ENCODE measurements around the gene CACNA1D. TPM values are rescaled to one million over a fixed set of nuclear protein-coding genes. Genes with fewer than 3 reads are reported as not detected.

CACNA1D gene
- total RNA-seq, 2 experiments from 2014 or later: 0.31 to 0.32 TPM

DNA sequence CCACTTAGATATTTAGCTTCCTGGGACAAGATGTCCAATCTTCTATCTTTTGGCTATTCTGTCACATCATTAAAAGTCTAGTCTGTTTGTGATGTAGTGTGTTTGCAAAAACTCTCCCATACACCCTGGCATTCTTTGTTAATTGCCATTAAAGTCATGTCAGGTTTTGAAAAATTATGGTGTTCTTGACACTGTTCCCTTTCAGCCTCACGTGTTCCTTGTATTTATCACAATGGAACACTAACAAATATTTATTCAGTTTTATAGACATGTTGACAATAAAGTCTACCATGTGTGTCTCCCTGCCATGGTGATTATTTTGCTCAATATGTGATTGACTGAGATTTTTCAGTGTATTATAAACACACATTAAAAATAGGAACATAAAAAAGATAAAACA lies 9.4 kb upstream of the CACNA1D start:
- Mint-ChIP-seq H3K27me3 (ENCODE audit: low read depth) (peaks cover 20% of the 10 kb centered on the region), H3K36me3 (ENCODE audit: low read depth) (no peaks in the 10 kb centered on the region), H3K27ac (no peak overlapping the region), H3K4me3 (no peak overlapping the region), H3K4me1 (ENCODE audit: low read depth) (no peaks in the 10 kb centered on the region), H3K9me3 (ENCODE audit: insufficient read depth) (no peaks in the 10 kb centered on the region)
- ChIA-PET POLR2A (no interaction called here), CTCF (no interaction called here)
- DNase-seq (no peak), ATAC-seq (no peak)

DNA sequence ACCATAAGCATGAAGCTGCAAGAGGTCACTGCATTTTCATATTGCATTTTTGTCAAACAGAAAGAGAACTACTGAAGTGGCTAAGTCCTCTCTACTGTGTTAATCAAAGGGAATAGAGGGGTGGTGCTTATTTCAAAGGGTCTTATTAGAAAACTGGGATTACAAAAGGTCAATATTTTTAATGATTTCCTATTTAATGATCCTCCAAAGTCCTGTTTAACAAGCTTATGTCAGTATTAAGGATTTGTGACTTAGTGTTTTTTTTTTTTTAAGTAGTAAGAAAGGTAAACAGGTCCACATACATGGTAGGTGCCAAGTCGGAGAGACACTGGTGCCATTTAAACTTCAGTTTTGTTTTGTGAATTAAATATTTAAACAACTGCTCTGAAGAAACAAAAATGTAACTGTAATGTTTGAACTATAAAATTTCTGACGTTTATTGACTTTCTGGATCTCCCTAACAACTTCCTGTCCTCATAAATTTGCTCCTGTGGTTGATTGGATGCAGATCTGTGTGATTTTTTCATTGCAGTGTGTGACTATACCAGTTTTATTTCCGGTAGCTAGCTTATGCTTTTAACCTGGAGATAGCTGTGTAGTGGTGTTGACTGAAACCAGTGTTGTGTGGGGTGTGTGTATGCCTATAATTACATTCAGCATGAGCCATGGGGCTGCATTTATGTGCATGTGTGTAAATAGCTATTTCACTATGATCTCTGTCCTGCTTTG lies 8.6 kb upstream of the CACNA1D start:
- Mint-ChIP-seq H3K9me3 (ENCODE audit: insufficient read depth) (no peaks in the 10 kb centered on the region), H3K36me3 (ENCODE audit: low read depth) (no peaks in the 10 kb centered on the region), H3K27ac (no peak overlapping the region), H3K27me3 (ENCODE audit: low read depth) (peaks cover 24% of the 10 kb centered on the region), H3K4me3 (no peak overlapping the region), H3K4me1 (ENCODE audit: low read depth) (no peaks in the 10 kb centered on the region)
- DNase-seq: no peak
- POLR2A ChIA-PET: no interaction called here
- CTCF ChIA-PET: no interaction called here
- ATAC-seq: no peak

DNA sequence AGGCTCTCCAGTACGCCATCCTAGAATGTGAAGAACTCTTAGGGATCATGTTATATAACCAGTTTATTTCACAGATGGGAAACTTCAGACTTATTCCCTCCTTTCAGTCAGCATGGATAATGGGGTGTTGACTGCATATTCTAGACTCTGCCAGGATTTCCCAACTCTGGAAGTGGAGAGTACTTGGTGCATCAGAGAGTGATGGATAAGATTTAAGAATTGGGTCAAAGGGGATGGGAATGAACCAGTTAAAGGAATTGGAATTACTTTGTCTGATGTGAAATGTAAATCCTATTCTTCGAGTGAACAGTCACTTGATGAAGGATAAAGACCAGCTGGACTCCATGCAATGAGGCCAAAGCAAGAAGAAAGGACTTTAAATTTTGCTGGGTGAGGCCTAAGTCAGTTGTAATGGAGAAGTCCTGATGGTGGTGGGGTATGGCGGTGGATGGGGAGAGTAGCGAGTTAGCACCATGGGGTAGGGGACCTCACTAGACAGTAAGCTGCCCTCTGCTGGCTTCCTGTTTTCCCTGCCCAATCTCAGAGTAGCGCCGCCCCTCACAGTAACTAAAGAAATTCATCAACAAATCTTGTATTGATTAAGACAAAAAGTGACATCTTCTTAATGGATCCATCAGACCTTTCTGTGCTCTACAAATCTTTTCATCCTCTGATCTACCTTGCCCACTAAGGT lies 7.3 kb upstream of the CACNA1D start:
- ATAC-seq: no peak
- no peak overlapping the region for H3K4me3 Mint-ChIP-seq
- ChIA-PET CTCF (no interaction called here), POLR2A (no interaction called here)
- H3K27me3 Mint-ChIP-seq (ENCODE audit: low read depth): peaks cover 32% of the 10 kb centered on the region
- no peaks in the 10 kb centered on the region for H3K36me3 Mint-ChIP-seq (ENCODE audit: low read depth)
- no peaks in the 10 kb centered on the region for H3K4me1 Mint-ChIP-seq (ENCODE audit: low read depth)
- no peak for DNase-seq
- H3K9me3 Mint-ChIP-seq (ENCODE audit: insufficient read depth): no peaks in the 10 kb centered on the region
- no peak overlapping the region for H3K27ac Mint-ChIP-seq

DNA sequence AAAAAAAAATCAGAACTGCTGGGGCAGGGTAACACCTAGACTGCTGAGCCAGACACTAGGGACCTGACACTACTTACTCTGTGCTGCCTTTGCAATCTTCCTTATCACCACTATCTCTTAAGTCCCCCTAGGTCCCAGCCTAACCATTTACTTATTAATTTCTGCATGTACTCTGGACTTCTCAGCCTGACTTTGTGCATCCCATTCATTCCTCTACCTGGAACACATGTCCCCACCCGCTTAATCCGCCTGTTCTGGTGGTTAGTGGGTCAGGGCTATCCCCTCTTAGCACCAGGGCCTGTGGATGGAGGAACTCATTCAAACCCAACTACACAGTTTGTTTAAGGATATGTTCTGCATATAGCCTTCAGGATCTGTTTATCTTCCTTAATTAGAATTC lies 5.0 kb upstream of the CACNA1D start:
- ATAC-seq: no peak
- H3K4me3 Mint-ChIP-seq: no peak overlapping the region
- CTCF ChIA-PET: no interaction called here
- peaks cover 40% of the 10 kb centered on the region for H3K27me3 Mint-ChIP-seq (ENCODE audit: low read depth)
- POLR2A ChIA-PET: no interaction called here
- H3K9me3 Mint-ChIP-seq (ENCODE audit: insufficient read depth): no peaks in the 10 kb centered on the region
- peaks cover 3% of the 10 kb centered on the region for H3K4me1 Mint-ChIP-seq (ENCODE audit: low read depth)
- peaks cover 2% of the 10 kb centered on the region for H3K36me3 Mint-ChIP-seq (ENCODE audit: low read depth)
- no peak for DNase-seq
- no peak overlapping the region for H3K27ac Mint-ChIP-seq

DNA sequence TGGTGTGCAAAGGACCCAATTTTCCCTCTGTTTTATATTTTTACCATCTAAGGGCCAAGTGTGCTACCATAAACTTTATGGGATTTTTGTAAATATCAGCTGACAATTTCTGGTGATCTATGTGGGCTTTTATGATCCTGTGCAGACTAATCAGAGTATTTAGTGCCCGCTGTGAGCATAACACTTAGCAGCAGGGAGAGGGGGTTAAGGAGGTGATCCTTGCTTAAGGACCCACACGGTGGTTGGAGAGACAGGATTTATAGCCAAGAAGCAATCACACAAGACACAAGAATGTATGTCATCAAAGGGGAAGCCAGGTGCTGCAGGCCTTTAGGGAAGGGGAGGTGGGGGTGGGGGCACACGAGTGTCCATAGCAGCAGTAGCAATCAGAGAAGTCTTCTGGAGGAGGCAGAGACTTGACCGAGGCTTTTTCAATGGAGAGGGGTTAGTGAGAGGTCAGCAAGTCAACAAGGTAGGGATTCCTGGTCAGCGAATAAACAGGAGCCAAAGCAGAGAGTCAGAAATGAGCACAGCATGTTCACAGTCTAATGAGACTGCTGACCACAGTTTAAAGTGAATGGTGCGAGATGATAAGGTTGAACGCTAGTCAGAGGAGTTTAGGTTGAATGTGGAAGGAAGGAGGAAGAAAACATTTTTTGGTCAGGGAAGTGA lies 4.5 kb upstream of the CACNA1D start:
- ATAC-seq (no peak), DNase-seq (no peak)
- ChIA-PET CTCF (no interaction called here), POLR2A (no interaction called here)
- no peak overlapping the region for H3K27ac Mint-ChIP-seq
- H3K9me3 Mint-ChIP-seq (ENCODE audit: insufficient read depth): no peaks in the 10 kb centered on the region
- peaks cover 4% of the 10 kb centered on the region for H3K4me1 Mint-ChIP-seq (ENCODE audit: low read depth)
- no peak overlapping the region for H3K4me3 Mint-ChIP-seq
- H3K36me3 Mint-ChIP-seq (ENCODE audit: low read depth): peaks cover 2% of the 10 kb centered on the region
- peaks cover 39% of the 10 kb centered on the region for H3K27me3 Mint-ChIP-seq (ENCODE audit: low read depth)

DNA sequence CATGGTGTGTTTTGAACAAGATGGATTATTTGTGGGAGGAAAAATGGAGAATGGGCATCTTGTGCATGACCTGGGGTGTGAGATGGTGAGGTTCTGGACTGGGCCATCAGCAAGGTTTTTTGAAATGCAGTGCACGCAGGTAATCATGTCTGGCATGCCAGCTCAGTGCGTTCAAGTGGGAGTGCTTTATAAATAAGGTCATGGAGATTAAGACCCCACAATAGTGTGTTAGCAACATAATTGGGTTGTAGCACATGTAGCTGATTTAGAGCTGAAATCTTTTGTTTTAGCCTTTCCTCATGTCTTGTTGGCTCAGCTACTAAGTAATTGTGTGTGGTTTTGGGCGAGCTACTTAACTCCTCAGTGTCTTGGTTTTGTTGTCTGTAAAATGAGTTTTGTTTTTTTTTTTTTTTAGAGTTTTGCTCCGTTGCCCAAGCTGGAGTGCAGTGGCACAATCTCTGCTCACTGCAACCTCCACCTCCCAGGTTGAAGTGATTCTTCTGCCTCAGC lies 3.9 kb upstream of the CACNA1D start:
- no peak for DNase-seq
- Mint-ChIP-seq H3K27me3 (ENCODE audit: low read depth) (peaks cover 45% of the 10 kb centered on the region), H3K4me1 (ENCODE audit: low read depth) (peaks cover 6% of the 10 kb centered on the region), H3K36me3 (ENCODE audit: low read depth) (peaks cover 2% of the 10 kb centered on the region), H3K27ac (no peak overlapping the region), H3K9me3 (ENCODE audit: insufficient read depth) (no peaks in the 10 kb centered on the region), H3K4me3 (no peak overlapping the region)
- ChIA-PET CTCF (no interaction called here), POLR2A (no interaction called here)
- no peak for ATAC-seq

DNA sequence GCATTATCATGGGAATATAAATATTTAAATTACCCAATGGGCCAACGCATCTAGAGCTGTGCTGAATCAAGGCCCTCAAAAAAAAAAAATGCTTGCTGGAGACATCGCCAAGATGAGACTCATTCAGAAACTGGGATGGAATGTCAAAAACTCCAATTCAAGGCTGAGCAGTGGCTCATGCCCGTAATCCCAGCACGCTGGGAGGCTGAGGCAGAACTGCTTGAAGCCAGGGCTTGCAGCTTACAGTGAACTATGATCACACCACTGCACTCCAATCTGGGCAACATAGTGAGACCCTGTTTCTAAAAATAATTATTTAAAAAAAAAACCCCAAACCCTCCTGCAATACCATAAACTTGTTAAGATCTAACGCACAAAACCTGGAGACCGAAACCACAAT lies 3.1 kb upstream of the CACNA1D start:
- ChIA-PET CTCF (no interaction called here), POLR2A (no interaction called here)
- Mint-ChIP-seq H3K27me3 (ENCODE audit: low read depth) (peaks cover 48% of the 10 kb centered on the region), H3K36me3 (ENCODE audit: low read depth) (peaks cover 2% of the 10 kb centered on the region), H3K4me3 (no peak overlapping the region), H3K27ac (no peak overlapping the region), H3K9me3 (ENCODE audit: insufficient read depth) (no peaks in the 10 kb centered on the region), H3K4me1 (ENCODE audit: low read depth) (peaks cover 9% of the 10 kb centered on the region)
- ATAC-seq (no peak), DNase-seq (no peak)

DNA sequence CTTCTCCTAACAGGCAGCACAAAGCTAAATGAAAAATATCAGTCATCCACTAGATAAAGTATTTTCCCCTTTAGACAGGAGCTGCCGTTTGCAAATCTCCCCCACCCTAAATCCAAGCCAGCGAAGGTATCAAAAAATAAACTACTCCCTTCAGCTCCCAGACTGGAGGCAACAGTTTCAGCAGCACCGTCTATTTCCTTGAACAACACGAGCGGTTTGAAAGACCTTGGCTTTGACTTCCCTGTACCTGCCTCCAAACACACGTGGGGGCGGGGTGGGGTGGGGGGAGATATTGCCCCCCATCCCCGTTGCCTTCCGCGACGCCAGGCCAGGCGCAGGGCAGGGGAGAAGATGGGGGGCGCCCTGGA lies 832 bp upstream of the CACNA1D start:
- Mint-ChIP-seq H3K27me3 (ENCODE audit: low read depth) (peaks cover 65% of the 10 kb centered on the region), H3K36me3 (ENCODE audit: low read depth) (peaks cover 2% of the 10 kb centered on the region), H3K27ac (no peak overlapping the region), H3K9me3 (ENCODE audit: insufficient read depth) (no peaks in the 10 kb centered on the region), H3K4me1 (ENCODE audit: low read depth) (peaks cover 9% of the 10 kb centered on the region), H3K4me3 (no peak overlapping the region)
- ATAC-seq (no peak), DNase-seq (no peak)
- POLR2A ChIA-PET: no interaction called here
- CTCF ChIA-PET: no interaction called here

DNA sequence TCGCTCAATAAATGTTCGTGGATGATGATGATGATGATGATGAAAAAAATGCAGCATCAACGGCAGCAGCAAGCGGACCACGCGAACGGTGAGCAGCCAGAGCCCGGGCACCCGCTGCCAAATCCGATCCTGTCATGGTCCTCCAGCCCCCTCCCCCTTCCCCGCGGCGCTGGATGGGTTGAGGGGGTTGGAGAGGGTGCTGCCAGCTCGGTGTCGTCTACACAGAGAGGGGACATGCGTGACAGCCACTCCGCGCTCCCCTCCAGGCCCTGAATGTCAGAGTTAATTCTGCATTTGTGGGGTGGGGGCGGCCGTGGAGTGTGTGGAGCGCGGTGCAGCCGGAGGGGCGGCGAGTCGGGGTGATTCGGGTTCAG lies 722 bp downstream of the CACNA1D start:
- DNase-seq (no peak), ATAC-seq (no peak)
- H3K36me3 Mint-ChIP-seq (ENCODE audit: low read depth): peaks cover 2% of the 10 kb centered on the region
- H3K9me3 Mint-ChIP-seq (ENCODE audit: insufficient read depth): no peaks in the 10 kb centered on the region
- ChIA-PET POLR2A (no interaction called here), CTCF (no interaction called here)
- H3K27me3 Mint-ChIP-seq (ENCODE audit: low read depth): peaks cover 63% of the 10 kb centered on the region
- H3K4me1 Mint-ChIP-seq (ENCODE audit: low read depth): peaks cover 9% of the 10 kb centered on the region
- no peak overlapping the region for H3K4me3 Mint-ChIP-seq
- H3K27ac Mint-ChIP-seq: no peak overlapping the region

DNA sequence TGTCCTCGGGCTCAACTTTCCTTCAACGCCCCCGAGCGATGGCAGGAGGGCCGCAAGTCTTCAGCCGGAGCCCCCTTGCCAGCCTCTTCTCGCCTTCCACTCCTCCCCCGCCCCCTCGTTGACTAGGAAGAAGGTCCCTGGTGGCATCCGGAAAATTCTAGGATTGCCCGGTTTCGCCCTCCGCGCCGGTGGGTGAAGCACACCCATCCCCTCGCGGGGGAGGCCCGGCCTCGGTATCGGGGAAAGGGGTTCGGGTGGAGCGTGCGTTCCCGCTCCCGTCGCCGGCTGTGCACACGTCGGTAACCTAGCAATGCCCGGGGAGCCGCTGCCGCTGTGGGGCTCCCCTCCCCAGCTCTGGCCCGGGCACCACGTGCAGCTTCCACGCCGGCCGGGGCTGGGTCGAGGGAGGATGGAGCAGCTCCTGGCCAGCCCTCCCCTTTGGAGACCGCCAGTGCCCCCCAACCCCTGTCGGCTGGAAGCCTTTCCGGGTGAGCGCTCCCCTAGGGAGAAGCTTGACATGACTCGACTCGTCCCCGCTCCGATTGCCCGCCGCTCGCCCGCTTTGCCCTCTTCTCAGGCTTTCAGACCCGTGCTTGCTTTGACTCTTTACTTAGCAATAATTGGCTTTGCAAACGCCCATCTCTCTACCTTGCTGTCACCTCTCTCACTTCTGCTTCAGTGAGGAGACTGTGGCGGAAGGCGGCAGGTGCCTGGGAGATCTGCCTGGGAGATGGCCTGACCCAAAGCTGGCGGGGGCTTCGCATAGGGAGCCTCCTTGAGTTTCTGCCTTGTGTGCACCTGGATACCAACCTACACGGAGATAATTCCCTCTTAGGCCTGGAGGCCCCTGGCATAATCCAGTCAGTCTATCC lies 1.3 kb downstream of the CACNA1D start:
- Mint-ChIP-seq H3K27ac (no peak overlapping the region), H3K27me3 (ENCODE audit: low read depth) (peaks cover 60% of the 10 kb centered on the region), H3K4me1 (ENCODE audit: low read depth) (peaks cover 9% of the 10 kb centered on the region), H3K9me3 (ENCODE audit: insufficient read depth) (no peaks in the 10 kb centered on the region), H3K4me3 (peak overlapping the region; percentile 13), H3K36me3 (ENCODE audit: low read depth) (peaks cover 2% of the 10 kb centered on the region)
- DNase-seq (no peak), ATAC-seq (no peak)
- ChIA-PET POLR2A (no interaction called here), CTCF (no interaction called here)

DNA sequence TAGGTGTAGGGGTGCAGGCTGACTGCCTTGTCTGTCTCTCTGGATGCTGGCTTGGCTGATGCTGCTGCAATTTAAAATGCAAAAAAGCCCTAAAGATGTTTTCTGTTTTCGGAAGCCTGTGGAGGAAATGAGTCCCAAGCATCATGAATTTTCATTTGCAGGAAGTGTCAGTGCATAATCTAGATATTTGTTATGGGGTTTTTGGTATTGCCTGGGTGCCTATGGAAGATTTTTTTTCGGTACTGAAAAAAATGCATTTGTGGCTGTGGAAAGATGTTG lies 1.9 kb downstream of the CACNA1D start:
- peaks cover 9% of the 10 kb centered on the region for H3K4me1 Mint-ChIP-seq (ENCODE audit: low read depth)
- peaks cover 63% of the 10 kb centered on the region for H3K27me3 Mint-ChIP-seq (ENCODE audit: low read depth)
- H3K36me3 Mint-ChIP-seq (ENCODE audit: low read depth): peaks cover 2% of the 10 kb centered on the region
- ChIA-PET CTCF (no interaction called here), POLR2A (no interaction called here)
- no peak overlapping the region for H3K27ac Mint-ChIP-seq
- H3K9me3 Mint-ChIP-seq (ENCODE audit: insufficient read depth): no peaks in the 10 kb centered on the region
- H3K4me3 Mint-ChIP-seq: no peak overlapping the region
- ATAC-seq (no peak), DNase-seq (no peak)

DNA sequence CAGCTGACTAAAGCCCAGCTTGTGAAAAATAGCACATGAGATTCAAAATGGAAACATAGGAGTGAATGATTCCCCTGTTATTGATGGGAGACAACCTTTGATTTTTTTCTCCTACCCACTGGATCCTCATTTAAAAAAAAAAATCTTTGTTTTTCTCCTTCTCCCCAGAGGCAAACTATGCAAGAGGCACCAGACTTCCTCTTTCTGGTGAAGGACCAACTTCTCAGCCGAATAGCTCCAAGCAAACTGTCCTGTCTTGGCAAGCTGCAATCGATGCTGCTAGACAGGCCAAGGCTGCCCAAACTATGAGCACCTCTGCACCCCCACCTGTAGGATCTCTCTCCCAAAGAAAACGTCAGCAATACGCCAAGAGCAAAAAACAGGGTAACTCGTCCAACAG lies 2.6 kb downstream of the CACNA1D start:
- H3K27ac Mint-ChIP-seq: no peak overlapping the region
- DNase-seq (no peak), ATAC-seq (no peak)
- ChIA-PET CTCF (no interaction called here), POLR2A (no interaction called here)
- peaks cover 9% of the 10 kb centered on the region for H3K4me1 Mint-ChIP-seq (ENCODE audit: low read depth)
- H3K4me3 Mint-ChIP-seq: no peak overlapping the region
- H3K27me3 Mint-ChIP-seq (ENCODE audit: low read depth): peaks cover 61% of the 10 kb centered on the region
- peaks cover 2% of the 10 kb centered on the region for H3K36me3 Mint-ChIP-seq (ENCODE audit: low read depth)
- H3K9me3 Mint-ChIP-seq (ENCODE audit: insufficient read depth): no peaks in the 10 kb centered on the region
